Measurements from ENCODE around the gene RUNX1.

DNA sequence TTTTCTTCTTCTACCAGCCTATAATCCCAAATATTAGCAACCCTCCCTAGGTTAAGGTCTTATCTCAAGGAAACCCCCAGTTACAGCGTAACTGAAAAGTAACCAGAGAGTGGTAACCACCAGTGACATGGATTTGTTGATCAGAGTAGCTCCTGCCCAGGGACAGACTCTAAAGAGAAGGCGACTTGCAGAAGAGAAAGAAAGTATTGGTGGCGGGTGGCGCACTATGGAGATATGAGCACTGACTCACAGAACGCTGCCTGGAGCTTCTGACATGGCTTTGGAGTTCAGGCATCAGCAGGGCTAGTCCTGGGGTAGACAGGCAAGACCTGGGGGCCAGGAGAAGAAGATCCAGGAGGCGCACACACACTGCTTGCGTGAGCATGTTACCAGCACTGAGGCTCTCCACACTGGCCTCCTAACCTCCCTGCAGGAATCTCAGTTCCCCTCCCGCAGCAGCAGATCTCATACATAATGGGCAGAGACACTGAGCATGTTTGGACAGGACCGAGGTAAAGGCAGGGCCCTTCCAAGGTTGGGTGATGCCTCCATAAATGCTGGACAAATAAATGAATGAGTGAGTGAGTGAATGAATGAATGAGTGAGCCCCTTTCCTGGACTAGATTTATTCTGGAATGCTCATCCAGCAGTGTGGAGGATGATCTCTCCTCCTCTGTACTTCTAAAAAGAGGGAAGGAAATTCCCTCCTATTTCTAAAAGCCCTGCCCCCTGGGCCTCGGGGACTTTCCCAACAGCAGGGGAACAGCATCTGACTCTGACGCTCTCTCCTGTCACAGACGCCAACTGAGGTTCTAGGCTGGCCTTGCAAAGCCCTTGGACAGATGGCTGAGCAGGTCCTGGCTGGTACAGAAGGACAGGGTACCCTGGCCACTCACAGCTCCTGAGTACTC, 204.8 kb downstream of the RUNX1 start:
- TF ChIP-seq BHLHE40 (IDR thresholded peaks at IDR 0.05; ENCODE audit: borderline replicate concordance) (no peak), ZNF384 (IDR thresholded peaks at IDR 0.05) (no peak), SP1 (IDR thresholded peaks at IDR 0.05) (no peak), FOXM1 (IDR thresholded peaks at IDR 0.05; ENCODE audit: borderline replicate concordance) (no peak), NFRKB (IDR thresholded peaks at IDR 0.05) (no peak), HDGF (IDR thresholded peaks at IDR 0.05; ENCODE audit: borderline replicate concordance) (no peak), SUZ12 (IDR thresholded peaks at IDR 0.05) (no peak), ELF4 (IDR thresholded peaks at IDR 0.05) (no peak), TARDBP (IDR thresholded peaks at IDR 0.05) (no peak)

All from HEK293T (cell line).